ENCODE measurements around the gene BNIP1.

Gene BNIP1

DNA sequence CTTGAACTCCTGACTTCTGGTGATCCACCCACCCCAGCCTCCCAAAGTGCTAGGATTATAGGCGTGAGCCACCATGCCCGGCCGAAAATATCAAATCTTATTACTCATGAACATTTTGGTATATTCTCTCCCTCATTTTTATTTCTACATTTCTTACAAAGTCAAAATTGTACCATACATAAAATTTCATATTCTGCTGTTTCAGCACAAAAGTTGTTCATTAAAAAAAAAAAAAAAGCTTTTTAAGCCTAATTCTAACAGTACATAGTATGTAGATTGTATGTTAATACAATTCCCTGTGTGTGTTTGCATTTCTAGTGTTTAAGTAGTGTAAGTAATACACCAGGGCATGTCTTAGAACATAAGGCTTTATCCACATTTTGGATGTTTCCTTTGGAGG is 14.9 kb downstream of the BNIP1 start:
- Histone ChIP-seq H3K14ac (ENCODE audit: low read length) (no peak overlapping the region), H3K9me3 (replicated peaks in 1 of 2; ENCODE audit: control insufficient read depth in 2 of 2, insufficient read depth in 1 of 2, low read depth in 1 of 2, low read length in 2 of 2) (no peaks in the 10 kb centered on the region), H3K4ac (ENCODE audit: low read length) (no peak overlapping the region), H3K9ac (ENCODE audit: low read depth, low read length, poor library complexity) (no peak overlapping the region), H3K4me1 (ENCODE audit: control insufficient read depth in 2 of 2, insufficient read depth in 1 of 2, low read depth in 1 of 2, low read length in 2 of 2) (no peaks in the 10 kb centered on the region), H2BK12ac (ENCODE audit: low read length) (no peak overlapping the region), H2BK15ac (ENCODE audit: low read length) (no peak overlapping the region), H3K27ac (replicated peaks; ENCODE audit: low read length) (no peak overlapping the region), H2AK5ac (ENCODE audit: low read depth, low read length) (no peak overlapping the region), H3K4me2 (ENCODE audit: insufficient read depth, low read length, poor library complexity, severe bottlenecking) (no peak overlapping the region), H2AFZ (ENCODE audit: low read length) (no peak overlapping the region), H4K8ac (ENCODE audit: low read depth, low read length) (no peak overlapping the region), H3K23ac (ENCODE audit: low read depth, low read length, poor library complexity) (no peak overlapping the region), H3K4me3 (ENCODE audit: low read length in 2 of 2) (no peak overlapping the region), H3K27me3 (ENCODE audit: control insufficient read depth in 3 of 3, insufficient read depth in 3 of 3, low read depth in 1 of 3, low read length in 3 of 3) (no peaks in the 10 kb centered on the region), H3K36me3 (replicated peaks in 1 of 2; ENCODE audit: control insufficient read depth in 2 of 2, insufficient read depth in 2 of 2, low read length in 2 of 2) (peaks cover 9 to 79% of the 10 kb centered on the region in 2 donors), H2BK5ac (ENCODE audit: low read length) (no peak overlapping the region), H4K91ac (ENCODE audit: low read depth, low read length, poor library complexity) (no peak overlapping the region), H2BK120ac (ENCODE audit: low read depth, low read length) (no peak overlapping the region), H3K79me1 (ENCODE audit: low read depth, low read length) (peaks cover 2% of the 10 kb centered on the region), H3K18ac (ENCODE audit: low read length) (no peak overlapping the region)
- no peak for DNase-seq (ENCODE audit: low spot score)
- WGBS, 2 donors (ENCODE audit: extremely low coverage in 2 of 2, insufficient read length in 2 of 2, insufficient replicate concordance in 1 of 2), result no CpG with 5 or more reads among the region's 3 CpGs

DNA sequence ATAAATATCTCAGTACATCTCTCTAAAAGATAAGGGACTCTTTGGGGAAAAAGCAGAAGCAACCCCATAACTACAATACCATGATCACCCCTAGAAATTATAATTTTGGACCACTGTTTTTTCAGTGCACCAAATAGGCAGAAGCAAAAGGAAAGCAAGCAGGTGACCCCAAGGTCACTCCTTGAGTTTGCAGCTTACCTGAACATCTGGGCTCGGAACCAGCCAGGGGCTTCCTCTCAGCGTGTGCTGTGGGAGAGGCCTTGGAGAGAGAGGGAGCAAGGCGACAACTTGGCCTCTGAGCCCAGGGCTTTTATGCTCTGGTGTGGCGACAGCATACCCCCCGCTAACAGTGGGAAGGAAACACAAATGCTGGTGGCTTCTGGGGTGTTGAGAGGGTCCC is 16.8 kb downstream of the BNIP1 start:
- no peak overlapping the region for H3K9ac ChIP-seq (ENCODE audit: low read depth, low read length, poor library complexity)
- no peaks in the 10 kb centered on the region for H3K9me3 ChIP-seq (replicated peaks in 1 of 2; ENCODE audit: control insufficient read depth in 2 of 2, insufficient read depth in 1 of 2, low read depth in 1 of 2, low read length in 2 of 2)
- H3K4ac ChIP-seq (ENCODE audit: low read length), result no peak overlapping the region
- H2BK120ac ChIP-seq (ENCODE audit: low read depth, low read length), result no peak overlapping the region
- H2BK12ac ChIP-seq (ENCODE audit: low read length), result no peak overlapping the region
- H3K27me3 ChIP-seq (ENCODE audit: control insufficient read depth in 3 of 3, insufficient read depth in 3 of 3, low read depth in 1 of 3, low read length in 3 of 3), result no peaks in the 10 kb centered on the region
- H3K4me2 ChIP-seq (ENCODE audit: insufficient read depth, low read length, poor library complexity, severe bottlenecking), result no peak overlapping the region
- H4K8ac ChIP-seq (ENCODE audit: low read depth, low read length), result no peak overlapping the region
- no peak for DNase-seq (ENCODE audit: low spot score)
- H3K23ac ChIP-seq (ENCODE audit: low read depth, low read length, poor library complexity), result no peak overlapping the region
- H2AFZ ChIP-seq (ENCODE audit: low read length), result no peak overlapping the region
- no peak overlapping the region for H3K18ac ChIP-seq (ENCODE audit: low read length)
- H3K4me3 ChIP-seq (ENCODE audit: low read length in 2 of 2), result no peak overlapping the region
- H3K4me1 ChIP-seq (ENCODE audit: control insufficient read depth in 2 of 2, insufficient read depth in 1 of 2, low read depth in 1 of 2, low read length in 2 of 2), result no peaks in the 10 kb centered on the region
- H2AK5ac ChIP-seq (ENCODE audit: low read depth, low read length), result no peak overlapping the region
- H2BK15ac ChIP-seq (ENCODE audit: low read length), result no peak overlapping the region
- H3K14ac ChIP-seq (ENCODE audit: low read length), result no peak overlapping the region
- peaks cover 6 to 67% of the 10 kb centered on the region in 2 donors for H3K36me3 ChIP-seq (replicated peaks in 1 of 2; ENCODE audit: control insufficient read depth in 2 of 2, insufficient read depth in 2 of 2, low read length in 2 of 2)
- WGBS, 2 donors (ENCODE audit: extremely low coverage in 2 of 2, insufficient read length in 2 of 2, insufficient replicate concordance in 1 of 2), result no CpG with 5 or more reads among the region's 5 CpGs
- H3K27ac ChIP-seq (replicated peaks; ENCODE audit: low read length), result no peak overlapping the region
- peaks cover 2% of the 10 kb centered on the region for H3K79me1 ChIP-seq (ENCODE audit: low read depth, low read length)
- H2BK5ac ChIP-seq (ENCODE audit: low read length), result no peak overlapping the region
- H4K91ac ChIP-seq (ENCODE audit: low read depth, low read length, poor library complexity), result no peak overlapping the region

DNA sequence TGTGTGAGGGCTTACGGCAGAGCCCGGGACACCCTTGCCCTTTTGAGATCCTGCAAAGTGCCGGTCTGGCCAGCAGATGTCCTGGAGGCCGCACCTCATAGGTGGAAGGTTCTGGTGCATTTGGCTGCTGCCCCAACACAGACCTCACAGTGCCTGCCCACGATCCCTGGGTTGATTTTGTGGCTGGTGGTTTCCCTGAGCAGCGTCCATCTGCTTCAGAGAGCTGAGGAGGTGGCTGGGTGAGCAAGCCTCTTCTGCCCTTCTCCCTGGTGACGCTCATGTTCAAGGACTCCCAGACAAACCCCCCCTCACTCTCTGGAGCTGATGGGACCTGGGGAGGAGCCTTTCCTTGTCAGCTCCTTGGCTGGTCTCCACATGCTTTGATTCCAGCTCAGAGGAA is 18.9 kb downstream of the BNIP1 start:
- Histone ChIP-seq H3K4me1 (ENCODE audit: control insufficient read depth in 2 of 2, insufficient read depth in 1 of 2, low read depth in 1 of 2, low read length in 2 of 2) (no peaks in the 10 kb centered on the region), H2BK15ac (ENCODE audit: low read length) (no peak overlapping the region), H2AK5ac (ENCODE audit: low read depth, low read length) (no peak overlapping the region)

DNA sequence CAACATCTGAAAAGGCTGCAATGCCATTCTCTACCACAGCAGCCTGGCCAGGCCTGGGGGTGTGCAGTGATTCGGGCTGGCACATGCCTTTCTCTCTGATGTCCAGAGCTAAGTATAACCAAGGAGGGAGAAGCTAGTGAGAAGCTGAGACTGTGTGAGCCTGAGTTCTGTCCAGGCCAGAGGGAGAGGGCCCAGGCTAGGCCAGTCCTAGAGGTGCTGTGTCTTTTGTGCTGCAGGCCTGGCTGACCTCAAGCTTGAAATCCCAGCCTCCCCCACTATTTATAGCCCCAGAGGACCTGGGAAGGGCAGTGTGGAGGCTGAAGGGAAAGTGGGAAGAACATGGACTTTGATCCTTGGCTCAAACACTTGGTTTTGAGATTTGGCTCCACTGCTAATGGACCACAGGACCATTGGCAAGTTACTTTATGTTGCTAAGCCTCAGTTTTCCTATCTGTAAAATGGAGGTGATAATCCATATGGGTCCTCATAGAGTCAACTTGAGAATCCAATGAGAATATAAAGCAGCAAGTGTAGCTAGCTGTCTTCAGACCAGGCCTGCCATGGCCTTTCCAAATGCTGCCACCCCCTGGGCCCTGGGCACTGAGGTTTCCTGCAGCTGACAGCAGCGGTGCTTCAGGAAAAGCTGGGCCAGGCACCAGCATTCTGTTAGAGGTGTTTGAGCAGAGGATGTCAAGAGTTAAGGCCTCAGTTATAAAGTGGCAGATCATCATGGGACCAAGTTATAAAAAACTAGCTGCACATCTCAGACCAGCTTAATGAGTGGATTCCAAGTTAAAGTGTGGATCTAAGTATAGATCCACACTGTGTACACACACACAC is 21.1 kb downstream of the BNIP1 start:
- Histone ChIP-seq H4K8ac (ENCODE audit: low read depth, low read length) (no peak overlapping the region), H3K4me2 (ENCODE audit: insufficient read depth, low read length, poor library complexity, severe bottlenecking) (no peak overlapping the region), H3K36me3 (replicated peaks in 1 of 2; ENCODE audit: control insufficient read depth in 2 of 2, insufficient read depth in 2 of 2, low read length in 2 of 2) (peaks cover 2 to 39% of the 10 kb centered on the region in 2 donors), H2BK12ac (ENCODE audit: low read length) (no peak overlapping the region), H3K27ac (replicated peaks; ENCODE audit: low read length) (no peak overlapping the region), H2AK5ac (ENCODE audit: low read depth, low read length) (no peak overlapping the region), H3K23ac (ENCODE audit: low read depth, low read length, poor library complexity) (no peak overlapping the region), H3K27me3 (ENCODE audit: control insufficient read depth in 3 of 3, insufficient read depth in 3 of 3, low read depth in 1 of 3, low read length in 3 of 3) (no peaks in the 10 kb centered on the region), H3K4me3 (ENCODE audit: low read length in 2 of 2) (no peak overlapping the region), H2BK15ac (ENCODE audit: low read length) (no peak overlapping the region), H2AFZ (ENCODE audit: low read length) (no peak overlapping the region), H2BK120ac (ENCODE audit: low read depth, low read length) (no peak overlapping the region), H3K14ac (ENCODE audit: low read length) (no peak overlapping the region), H3K79me1 (ENCODE audit: low read depth, low read length) (peaks cover 2% of the 10 kb centered on the region), H3K4me1 (ENCODE audit: control insufficient read depth in 2 of 2, insufficient read depth in 1 of 2, low read depth in 1 of 2, low read length in 2 of 2) (no peaks in the 10 kb centered on the region), H3K9ac (ENCODE audit: low read depth, low read length, poor library complexity) (no peak overlapping the region), H3K4ac (ENCODE audit: low read length) (no peak overlapping the region), H3K9me3 (replicated peaks in 1 of 2; ENCODE audit: control insufficient read depth in 2 of 2, insufficient read depth in 1 of 2, low read depth in 1 of 2, low read length in 2 of 2) (no peaks in the 10 kb centered on the region), H4K91ac (ENCODE audit: low read depth, low read length, poor library complexity) (no peak overlapping the region), H2BK5ac (ENCODE audit: low read length) (no peak overlapping the region), H3K18ac (ENCODE audit: low read length) (no peak overlapping the region)
- DNase-seq (ENCODE audit: low spot score), result no peak
- WGBS, 2 donors (ENCODE audit: extremely low coverage in 2 of 2, insufficient read length in 2 of 2, insufficient replicate concordance in 1 of 2), result no CpG with 5 or more reads among the region's 2 CpGs

More for the DNA sequence above, 18.9 kb downstream of the BNIP1 start:
- no peak overlapping the region for H3K4ac ChIP-seq (ENCODE audit: low read length)
- no peak overlapping the region for H3K14ac ChIP-seq (ENCODE audit: low read length)
- H3K27ac ChIP-seq (replicated peaks; ENCODE audit: low read length), result no peak overlapping the region
- H3K4me3 ChIP-seq (ENCODE audit: low read length in 2 of 2), result no peak overlapping the region
- H3K18ac ChIP-seq (ENCODE audit: low read length), result no peak overlapping the region
- H2BK12ac ChIP-seq (ENCODE audit: low read length), result no peak overlapping the region
- WGBS, 2 donors (ENCODE audit: extremely low coverage in 2 of 2, insufficient read length in 2 of 2, insufficient replicate concordance in 1 of 2), result no CpG with 5 or more reads among the region's 7 CpGs
- H3K4me2 ChIP-seq (ENCODE audit: insufficient read depth, low read length, poor library complexity, severe bottlenecking), result no peak overlapping the region
- H4K8ac ChIP-seq (ENCODE audit: low read depth, low read length), result no peak overlapping the region
- H2AFZ ChIP-seq (ENCODE audit: low read length), result no peak overlapping the region
- no peaks in the 10 kb centered on the region for H3K9me3 ChIP-seq (replicated peaks in 1 of 2; ENCODE audit: control insufficient read depth in 2 of 2, insufficient read depth in 1 of 2, low read depth in 1 of 2, low read length in 2 of 2)
- H2BK120ac ChIP-seq (ENCODE audit: low read depth, low read length), result no peak overlapping the region
- DNase-seq (ENCODE audit: low spot score), result no peak
- peaks cover 6 to 55% of the 10 kb centered on the region in 2 donors for H3K36me3 ChIP-seq (replicated peaks in 1 of 2; ENCODE audit: control insufficient read depth in 2 of 2, insufficient read depth in 2 of 2, low read length in 2 of 2)
- no peak overlapping the region for H3K23ac ChIP-seq (ENCODE audit: low read depth, low read length, poor library complexity)
- H3K27me3 ChIP-seq (ENCODE audit: control insufficient read depth in 3 of 3, insufficient read depth in 3 of 3, low read depth in 1 of 3, low read length in 3 of 3), result no peaks in the 10 kb centered on the region
- H3K79me1 ChIP-seq (ENCODE audit: low read depth, low read length), result peaks cover 2% of the 10 kb centered on the region
- H3K9ac ChIP-seq (ENCODE audit: low read depth, low read length, poor library complexity), result no peak overlapping the region
- no peak overlapping the region for H4K91ac ChIP-seq (ENCODE audit: low read depth, low read length, poor library complexity)
- H2BK5ac ChIP-seq (ENCODE audit: low read length), result no peak overlapping the region
